ENCODE results near the gene GFPT1. TPM values are rescaled to one million over a fixed set of nuclear protein-coding genes. Genes with fewer than 3 reads are reported as not detected.

Gene GFPT1
- total and polyA plus RNA-seq, 4 donors, result 15.9 to 72.6 (median 30.5) TPM

- H3K4me3 ChIP-seq, result no peak overlapping the region
- ATAC-seq (ENCODE audit: insufficient read depth, low FRiP score) (no peak), DNase-seq (no peak)
- no peak overlapping the region for H3K27ac ChIP-seq (ENCODE audit: low read depth in 1 of 2, low read length in 1 of 2)
- H3K36me3 ChIP-seq (ENCODE audit: control insufficient read depth in 4 of 4, insufficient read depth in 4 of 4, low read length in 4 of 4), result peaks cover 0 to 7% (median 2%) of the 10 kb centered on the region in 4 donors
- H3K9me3 ChIP-seq (ENCODE audit: control insufficient read depth in 4 of 4, insufficient read depth in 3 of 4, low read length in 3 of 4), result peaks cover 0 to 9% (median 0%) of the 10 kb centered on the region in 4 donors
- H3K27me3 ChIP-seq (ENCODE audit: control insufficient read depth in 3 of 3, insufficient read depth in 3 of 3, low read length in 2 of 3), result no peaks in the 10 kb centered on the region
- no peak overlapping the region for H3K9ac ChIP-seq (ENCODE audit: insufficient read depth in 1 of 2, low read length in 2 of 2)
- TF ChIP-seq, protein P1, sequence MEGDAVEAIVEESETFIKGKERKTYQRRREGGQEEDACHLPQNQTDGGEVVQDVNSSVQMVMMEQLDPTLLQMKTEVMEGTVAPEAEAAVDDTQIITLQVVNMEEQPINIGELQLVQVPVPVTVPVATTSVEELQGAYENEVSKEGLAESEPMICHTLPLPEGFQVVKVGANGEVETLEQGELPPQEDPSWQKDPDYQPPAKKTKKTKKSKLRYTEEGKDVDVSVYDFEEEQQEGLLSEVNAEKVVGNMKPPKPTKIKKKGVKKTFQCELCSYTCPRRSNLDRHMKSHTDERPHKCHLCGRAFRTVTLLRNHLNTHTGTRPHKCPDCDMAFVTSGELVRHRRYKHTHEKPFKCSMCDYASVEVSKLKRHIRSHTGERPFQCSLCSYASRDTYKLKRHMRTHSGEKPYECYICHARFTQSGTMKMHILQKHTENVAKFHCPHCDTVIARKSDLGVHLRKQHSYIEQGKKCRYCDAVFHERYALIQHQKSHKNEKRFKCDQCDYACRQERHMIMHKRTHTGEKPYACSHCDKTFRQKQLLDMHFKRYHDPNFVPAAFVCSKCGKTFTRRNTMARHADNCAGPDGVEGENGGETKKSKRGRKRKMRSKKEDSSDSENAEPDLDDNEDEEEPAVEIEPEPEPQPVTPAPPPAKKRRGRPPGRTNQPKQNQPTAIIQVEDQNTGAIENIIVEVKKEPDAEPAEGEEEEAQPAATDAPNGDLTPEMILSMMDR (IDR thresholded peaks at IDR 0.05; ENCODE audit: control extremely low read depth, extremely low read depth), result no peak
- H3K4me1 ChIP-seq (ENCODE audit: control insufficient read depth in 5 of 5, insufficient read depth in 5 of 5, low read length in 5 of 5), result peaks cover 0 to 5% (median 0%) of the 10 kb centered on the region in 5 donors
These were observed 70.5 kb downstream of the GFPT1 start for GRCh38 chr2:69316550-69316949.

DNA sequence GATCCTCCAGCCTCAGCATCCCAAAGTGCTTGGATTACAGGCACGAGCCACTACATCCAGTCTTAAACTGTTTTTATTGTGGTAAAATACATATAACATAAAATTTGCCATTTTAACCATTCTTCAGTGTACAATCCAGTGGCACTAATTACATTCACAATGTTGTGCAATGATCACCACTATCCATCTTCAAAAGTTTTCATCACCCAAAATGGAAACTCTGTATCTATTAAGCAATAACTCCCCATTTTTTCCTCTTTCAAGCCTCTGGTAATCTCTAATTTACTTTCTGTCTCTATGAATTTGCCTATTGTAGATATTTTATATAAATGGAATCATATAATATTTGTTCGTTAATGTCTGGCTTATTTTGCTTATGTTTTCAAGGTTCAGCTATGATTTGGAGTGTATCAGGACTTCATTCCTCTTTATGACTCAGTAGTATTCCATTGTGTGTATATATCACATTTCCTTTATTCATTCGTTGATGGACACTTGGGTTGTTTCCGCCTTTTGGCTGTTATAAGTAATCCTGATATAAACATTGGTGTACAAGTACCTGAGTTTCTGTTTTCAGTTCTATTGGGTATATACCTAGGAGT, 71.8 kb downstream of the GFPT1 start:
- Histone ChIP-seq H3K4me3 (no peak overlapping the region), H3K27ac (ENCODE audit: low read depth in 1 of 2, low read length in 1 of 2) (no peak overlapping the region), H3K9me3 (ENCODE audit: control insufficient read depth in 4 of 4, insufficient read depth in 3 of 4, low read length in 3 of 4) (peaks cover 0 to 9% (median 0%) of the 10 kb centered on the region in 4 donors), H3K9ac (ENCODE audit: insufficient read depth in 1 of 2, low read length in 2 of 2) (no peak overlapping the region), H3K27me3 (ENCODE audit: control insufficient read depth in 3 of 3, insufficient read depth in 3 of 3, low read length in 2 of 3) (no peaks in the 10 kb centered on the region), H3K4me1 (ENCODE audit: control insufficient read depth in 5 of 5, insufficient read depth in 5 of 5, low read length in 5 of 5) (peaks cover 0 to 15% (median 4%) of the 10 kb centered on the region in 5 donors), H3K36me3 (ENCODE audit: control insufficient read depth in 4 of 4, insufficient read depth in 4 of 4, low read length in 4 of 4) (peaks cover 0 to 7% (median 2%) of the 10 kb centered on the region in 4 donors)
- DNase-seq, result no peak
- WGBS, 2 donors, result 93 to 95% methylated on average over 4 of the region's 4 CpGs
- TF ChIP-seq, protein P1 (IDR thresholded peaks at IDR 0.05; ENCODE audit: control extremely low read depth, extremely low read depth), result no peak
- no peak for ATAC-seq (ENCODE audit: insufficient read depth, low FRiP score)

DNA sequence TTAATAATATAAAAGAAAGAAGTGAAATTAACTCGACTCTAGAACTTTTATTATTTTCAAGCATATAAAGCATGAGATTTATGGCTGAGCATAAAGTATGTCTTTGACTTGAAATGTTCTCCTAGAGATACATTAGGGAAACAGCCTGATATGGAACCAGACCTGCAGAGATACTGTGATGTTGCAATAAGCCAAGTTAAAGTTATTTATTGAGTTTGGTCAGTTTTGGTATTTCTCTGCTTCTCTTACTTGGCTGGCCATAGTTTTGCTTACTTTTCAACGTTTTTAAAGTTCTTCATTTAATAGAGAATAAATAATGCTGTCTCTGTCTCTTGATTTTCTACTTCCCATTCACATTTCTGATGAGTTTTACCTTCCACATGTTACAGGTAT, 76.0 kb downstream of the GFPT1 start:
- Histone ChIP-seq H3K27ac (ENCODE audit: low read depth in 1 of 2, low read length in 1 of 2) (no peak overlapping the region), H3K36me3 (ENCODE audit: control insufficient read depth in 4 of 4, insufficient read depth in 4 of 4, low read length in 4 of 4) (peaks cover 0 to 3% (median 0%) of the 10 kb centered on the region in 4 donors), H3K27me3 (ENCODE audit: control insufficient read depth in 3 of 3, insufficient read depth in 3 of 3, low read length in 2 of 3) (peaks cover 0 to under 1% (median 0%) of the 10 kb centered on the region in 3 donors), H3K4me3 (no peak overlapping the region), H3K9ac (ENCODE audit: insufficient read depth in 1 of 2, low read length in 2 of 2) (no peak overlapping the region), H3K9me3 (ENCODE audit: control insufficient read depth in 4 of 4, insufficient read depth in 3 of 4, low read length in 3 of 4) (peaks cover 0 to 5% (median 0%) of the 10 kb centered on the region in 4 donors), H3K4me1 (ENCODE audit: control insufficient read depth in 5 of 5, insufficient read depth in 5 of 5, low read length in 5 of 5) (peaks cover 0 to 54% (median 23%) of the 10 kb centered on the region in 5 donors)
- 57 to 78% methylated on average over 2 of the region's 2 CpGs for WGBS, 2 donors
- TF ChIP-seq, protein P1 (IDR thresholded peaks at IDR 0.05; ENCODE audit: control extremely low read depth, extremely low read depth), result no peak
- ATAC-seq (ENCODE audit: insufficient read depth, low FRiP score), result no peak
- DNase-seq, result peak in 1 of 3 donors; percentile 28

Data from lung (tissue), 12 donors.